Ammon's horn (tissue), 1 donor: ENCODE data around the gene CD99L2.
A peak's percentile ranks its signal among the peaks of the same experiment; 100 is the strongest.
"Not testable (repeated sequence)": the region's sequence is repeated elsewhere in the genome, so short reads cannot be mapped to it uniquely, and the experiment has no call there.

Experiments
- DNase-seq: peaks from one replicate; pipeline ENCODE4 v3.0.0-alpha.2; 2016; ENCODE audit warnings: low spot score

The CD99L2 gene

DNA sequence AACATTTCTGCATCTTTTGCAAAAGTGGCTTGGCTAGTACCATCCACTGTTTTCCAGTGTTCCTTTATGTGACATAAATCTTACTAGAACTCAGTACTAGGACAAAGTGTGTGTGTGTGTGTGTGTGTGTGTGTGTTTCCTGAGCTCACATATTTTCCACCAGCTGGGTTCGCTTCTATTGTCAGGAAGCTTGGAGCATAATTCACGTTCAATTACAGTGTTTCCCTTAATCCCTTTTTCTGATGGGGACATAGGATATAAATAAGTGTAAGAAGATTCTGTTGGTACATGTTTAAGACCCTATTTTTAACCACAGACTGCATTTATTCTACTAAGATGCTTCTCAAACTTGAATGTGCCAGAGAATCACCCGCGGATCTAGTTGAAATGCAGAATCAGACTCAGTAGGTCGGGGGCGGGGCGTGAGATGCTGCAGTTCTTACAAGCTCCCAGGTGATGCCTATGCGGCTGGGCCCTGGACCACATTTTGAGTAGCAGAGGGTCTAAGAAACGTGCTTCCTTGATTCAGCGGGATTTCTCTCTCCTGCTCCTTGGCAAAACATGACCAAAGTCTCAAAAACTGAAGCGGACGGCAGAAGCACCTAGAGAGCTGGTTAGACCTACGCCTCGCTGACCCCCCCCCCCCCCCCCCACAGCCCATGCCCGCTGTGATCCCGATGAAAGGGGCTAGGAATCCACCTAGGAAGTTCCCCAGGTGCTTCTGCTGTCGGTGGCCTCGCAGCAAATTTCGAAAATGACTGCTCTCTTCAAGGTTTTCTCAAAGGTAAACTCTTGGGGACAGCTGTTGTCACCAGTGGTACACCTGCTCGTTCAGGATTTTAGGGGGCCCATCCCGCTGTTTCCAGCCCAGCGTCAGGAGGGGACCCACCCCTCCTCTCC lies 797 bp downstream of the CD99L2 start:
- DNase-seq, result peak; percentile 32

- DNase-seq, result no peak
Observed at GRCh38 chrX:150896632-150897031, 1.8 kb downstream of the CD99L2 start.

GRCh38 chrX:150893936-150894335 lies 4.5 kb downstream of the CD99L2 start:
- DNase-seq, result no peak

DNA sequence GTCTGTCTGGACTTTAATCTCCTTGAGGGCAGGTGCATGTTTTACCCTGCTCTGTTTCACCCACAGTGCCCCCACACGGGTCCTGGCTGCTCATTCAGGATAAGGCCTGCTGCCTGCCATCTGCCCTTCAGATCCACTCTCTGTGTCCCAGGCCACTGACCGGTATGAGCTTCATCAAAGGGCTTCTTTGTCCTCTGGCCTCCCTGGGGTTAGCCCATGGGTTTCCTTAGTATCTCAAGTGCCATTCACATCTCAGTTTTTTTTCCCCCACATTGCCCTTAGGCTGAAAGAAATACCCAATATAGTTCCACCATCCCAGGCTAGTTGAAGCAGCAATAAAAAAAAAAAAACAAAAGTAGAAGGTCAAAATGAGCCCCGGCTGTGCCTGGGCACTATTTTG lies 9.3 kb downstream of the CD99L2 start:
- peak; percentile 22 for DNase-seq

GRCh38 chrX:150887906-150888465 lies 10.5 kb downstream of the CD99L2 start:
- peak; percentile 45 for DNase-seq

- DNase-seq, result not testable (repeated sequence)
Observed at GRCh38 chrX:150887268-150887667, 11.2 kb downstream of the CD99L2 start.

GRCh38 chrX:150886381-150886780 lies 12.1 kb downstream of the CD99L2 start:
- no peak for DNase-seq

DNA sequence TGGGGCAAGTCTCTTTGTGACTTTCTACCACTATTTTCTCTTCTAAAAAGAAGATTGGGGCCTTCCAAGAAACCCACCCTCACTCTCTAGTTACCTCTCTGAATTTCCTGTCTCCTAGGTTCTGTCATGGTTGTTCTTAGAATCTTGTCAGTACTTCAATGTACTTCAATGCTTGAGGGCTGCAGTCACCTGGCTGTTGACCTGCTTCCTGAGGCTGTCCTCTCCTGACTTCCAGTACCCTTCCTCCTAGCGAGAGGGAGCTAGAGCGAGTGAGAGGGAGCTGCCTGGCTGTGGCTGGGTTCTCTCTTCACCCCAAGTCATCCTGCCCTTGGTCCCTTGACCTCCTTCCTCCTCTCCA lies 17.7 kb downstream of the CD99L2 start:
- no peak for DNase-seq

DNA sequence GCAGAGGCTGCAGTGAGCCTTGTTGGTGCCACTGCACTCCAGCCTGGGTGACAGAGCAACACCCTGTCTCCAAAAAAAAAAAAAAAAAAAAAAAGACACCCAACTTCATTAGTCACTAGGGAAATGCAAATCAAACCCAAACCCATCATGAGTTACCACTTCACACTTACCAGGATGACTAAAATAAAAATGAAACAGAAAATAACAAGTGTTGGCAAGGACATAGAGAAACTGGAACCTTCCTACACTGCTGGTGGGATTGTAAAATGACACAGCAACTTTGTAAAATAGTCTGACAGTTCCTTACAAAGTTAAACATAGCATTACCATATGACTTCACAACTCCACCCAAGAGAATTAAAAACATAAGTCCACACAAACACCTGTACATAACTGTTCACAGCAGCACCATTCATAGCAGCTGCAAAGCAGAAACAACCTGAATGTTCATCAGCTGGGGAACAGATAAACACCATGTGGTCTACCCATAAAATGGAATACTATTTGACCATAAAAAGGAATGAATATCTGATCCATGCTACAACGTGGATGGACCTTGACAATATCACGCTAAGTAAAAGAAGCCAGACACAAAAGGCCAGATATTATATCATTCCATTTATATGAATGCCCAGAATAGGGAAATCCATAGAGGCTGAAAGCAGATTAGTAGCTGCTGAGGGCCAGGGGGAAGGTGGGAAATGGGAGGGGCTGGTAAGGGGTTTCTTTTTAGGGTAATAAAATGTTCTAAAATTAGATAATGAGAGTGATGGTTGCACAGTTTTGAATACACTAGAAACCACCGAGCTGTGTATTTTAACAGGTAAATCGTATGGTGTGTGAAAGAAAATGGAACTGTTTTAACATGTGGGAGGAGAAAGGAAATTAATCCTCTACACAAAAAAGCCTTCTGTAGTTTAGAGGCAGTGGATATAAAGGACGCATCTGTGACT lies 18.3 kb downstream of the CD99L2 start:
- no peak for DNase-seq

GRCh38 chrX:150875621-150876020 lies 22.8 kb downstream of the CD99L2 start:
- DNase-seq, result not testable (repeated sequence)

DNA sequence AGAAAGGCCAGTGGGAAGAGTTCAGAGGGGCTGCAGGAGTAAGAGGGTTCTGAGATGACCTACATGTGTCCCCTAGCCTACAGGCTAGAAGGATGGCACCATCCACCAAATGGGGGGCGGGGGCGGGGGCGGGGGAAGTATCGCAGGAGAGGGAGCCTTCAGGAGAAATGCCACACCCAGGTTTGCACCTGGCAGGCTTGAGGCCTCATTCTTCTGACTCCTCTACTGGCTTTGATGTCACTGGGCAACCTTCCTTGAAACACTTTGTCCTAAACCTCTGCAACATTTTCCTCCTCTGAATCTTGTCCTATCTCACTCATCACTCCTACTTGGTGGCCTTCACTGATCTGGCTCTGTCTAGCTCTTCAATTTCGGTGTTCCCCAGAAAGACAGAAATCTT lies 24.0 kb downstream of the CD99L2 start:
- no peak for DNase-seq

DNA sequence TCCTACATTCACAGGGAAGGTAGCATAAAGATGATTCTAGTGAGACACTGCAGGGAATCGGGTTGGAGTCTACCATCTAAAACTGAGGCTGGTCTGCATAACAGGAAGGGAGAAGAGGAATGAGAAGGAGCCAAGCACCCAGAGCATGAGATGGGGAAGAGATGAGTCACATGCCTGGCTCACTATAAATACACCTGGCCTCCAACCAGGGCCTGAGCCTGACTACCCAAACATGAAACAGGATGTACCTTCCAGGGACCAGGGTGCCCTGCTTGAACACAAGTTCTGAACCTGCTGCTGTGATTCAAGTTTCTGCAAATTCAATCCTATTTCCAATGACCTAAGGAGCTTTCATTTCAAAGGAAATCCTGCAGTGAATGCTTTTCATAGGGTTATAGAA lies 24.9 kb downstream of the CD99L2 start:
- DNase-seq, result no peak

DNA sequence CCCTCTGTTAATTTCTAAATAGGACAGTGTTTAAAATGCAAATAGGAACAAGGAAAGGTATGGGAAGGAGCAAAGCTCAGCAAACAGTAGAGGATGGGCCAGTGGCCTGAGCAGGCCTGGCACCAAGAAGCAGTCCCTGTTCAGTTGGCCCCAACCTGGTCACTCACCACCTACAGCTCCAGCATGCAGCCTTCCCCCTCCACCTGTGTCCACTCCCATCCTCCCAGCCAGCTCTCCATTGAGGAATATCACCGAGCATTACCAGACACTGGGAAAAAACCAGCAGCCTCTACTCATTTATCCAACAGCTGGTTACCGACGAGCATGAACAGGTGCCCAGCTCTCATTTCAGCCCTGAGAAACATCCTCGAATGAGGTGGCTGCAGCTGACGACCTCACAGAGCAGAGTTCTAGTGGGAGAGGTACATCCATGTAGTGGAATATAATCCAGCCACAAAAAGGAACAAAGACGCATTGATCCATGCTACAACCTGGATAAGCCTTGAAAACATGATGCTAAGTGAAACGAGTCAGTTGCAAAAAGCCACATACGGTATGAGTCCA lies 25.6 kb downstream of the CD99L2 start:
- no peak for DNase-seq

DNA sequence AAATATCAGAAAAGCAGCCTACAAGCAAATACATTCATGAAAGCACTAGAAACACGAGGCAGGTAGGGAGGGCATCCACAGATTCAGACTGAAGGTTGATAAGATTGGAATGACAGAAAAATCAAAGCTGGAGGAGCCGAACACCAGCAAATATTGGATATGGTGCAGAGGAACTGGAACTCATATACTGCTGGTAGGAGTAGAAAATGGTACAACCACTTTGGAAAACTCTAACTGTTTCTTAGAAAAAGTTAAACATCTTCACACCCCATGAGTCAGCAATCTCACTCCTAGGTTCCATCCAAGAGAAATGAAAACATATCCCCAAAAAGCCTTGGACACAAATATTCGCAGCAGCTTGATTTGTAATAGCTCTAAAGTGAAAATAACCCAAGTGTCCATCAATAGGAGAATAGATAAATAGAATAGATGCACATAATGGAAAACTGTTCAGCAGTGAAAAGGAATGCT lies 27.1 kb downstream of the CD99L2 start:
- DNase-seq, result no peak

DNA sequence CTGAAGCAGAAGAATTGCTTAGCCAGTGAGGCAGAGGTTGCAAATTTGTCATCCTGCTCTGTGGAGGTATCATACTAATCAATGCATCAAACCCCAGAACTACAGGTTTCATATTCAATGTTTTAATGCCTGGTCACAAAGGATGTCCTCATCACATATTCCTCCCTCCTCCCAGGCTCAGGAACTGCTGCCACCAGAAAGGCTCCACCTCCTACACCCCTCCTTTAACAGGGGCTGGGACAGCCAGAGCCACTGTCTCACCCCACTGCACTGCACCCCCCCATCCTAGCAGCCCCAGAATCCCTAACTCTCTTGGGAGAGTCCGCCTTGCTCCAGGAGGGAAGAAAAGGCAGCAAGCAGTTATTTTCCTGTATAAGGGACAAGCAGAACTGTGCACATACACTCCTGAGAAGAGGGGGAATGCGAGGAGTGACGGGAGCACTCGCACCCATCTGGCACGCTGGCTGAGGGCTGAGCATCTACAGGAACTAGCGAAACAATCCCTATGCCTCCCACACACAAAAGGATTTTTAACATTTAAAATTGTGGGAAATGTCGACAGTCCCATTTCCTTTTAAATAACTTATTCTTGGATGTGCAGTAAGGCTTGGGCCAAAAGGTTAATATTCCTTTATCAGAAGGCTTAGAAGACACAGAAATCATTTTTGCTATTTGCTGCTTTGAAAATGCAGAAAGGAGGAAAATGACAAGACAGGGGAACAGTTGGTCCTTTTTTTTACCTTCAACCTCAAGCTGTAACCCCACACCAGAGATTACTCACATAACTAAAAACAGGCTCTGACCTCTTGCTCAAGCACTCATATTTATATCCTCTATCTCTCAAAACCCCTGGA lies 27.8 kb downstream of the CD99L2 start:
- DNase-seq, result no peak

- DNase-seq, result no peak
Observed at GRCh38 chrX:150870029-150870428, 28.4 kb downstream of the CD99L2 start.

- DNase-seq, result peak; percentile 44
Observed at GRCh38 chrX:150869450-150869849, 29.0 kb downstream of the CD99L2 start.

- DNase-seq, result no peak
Observed at GRCh38 chrX:150868625-150869024, 29.8 kb downstream of the CD99L2 start.

DNA sequence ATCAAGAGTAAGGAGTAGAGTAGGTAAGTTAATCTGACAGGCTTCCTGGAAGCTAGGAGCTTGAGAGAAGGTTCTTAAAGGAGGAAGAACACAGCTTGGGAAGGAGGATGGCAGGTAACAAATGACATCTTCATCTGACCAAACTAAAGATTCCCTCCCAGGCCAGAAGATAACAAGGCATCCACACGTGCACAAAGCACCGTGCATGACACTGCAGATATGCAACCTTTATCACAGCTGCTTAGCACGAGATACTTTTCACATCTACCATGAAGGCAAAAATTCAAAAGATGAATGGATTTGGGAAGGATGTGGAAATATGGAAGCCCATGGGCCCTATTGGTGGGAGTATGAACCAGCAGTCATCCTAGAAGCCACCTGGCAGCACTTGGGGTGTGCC lies 34.3 kb downstream of the CD99L2 start:
- no peak for DNase-seq

DNA sequence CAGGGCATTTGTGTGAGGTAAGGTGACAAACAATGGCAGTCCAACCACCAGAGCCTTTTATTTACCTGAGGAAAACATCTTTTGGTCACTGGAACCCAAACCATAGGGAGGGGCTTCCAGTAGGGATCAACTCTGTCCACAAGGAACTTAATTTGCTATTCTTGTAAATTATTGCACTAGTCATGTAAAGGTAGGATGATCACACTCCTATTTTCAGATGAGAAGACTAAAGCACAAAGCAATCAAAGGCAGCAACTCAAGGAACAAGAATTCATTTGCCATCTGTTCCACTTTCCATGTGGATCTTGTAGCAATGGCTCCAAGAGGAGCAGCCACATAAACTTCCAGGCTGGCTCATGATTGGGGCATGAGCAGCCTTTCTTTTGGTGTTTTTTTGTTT lies 35.3 kb downstream of the CD99L2 start:
- no peak for DNase-seq

- no peak for DNase-seq
Observed at GRCh38 chrX:150857453-150857852, 41.0 kb downstream of the CD99L2 start.
